GM13977 (cell line): ENCODE data around the gene TAS2R5.
"Not testable (repeated sequence)": the region's sequence is repeated elsewhere in the genome, so short reads cannot be mapped to it uniquely, and the experiment has no call there.

Experiments
- DNase-seq: peaks from one replicate; pipeline ENCODE4 v3.0.0; 2012; ENCODE audit warnings: low spot score
- CTCF ChIP-seq: IDR thresholded peaks from 2 replicates; pipeline ENCODE4 v1.5.1; 2012; ENCODE audit warnings: mild to moderate bottlenecking, control low read depth; ENCODE audit not compliant: insufficient read depth; ENCODE audit errors: extremely low read depth, missing control alignments
- in situ Hi-C: fragments of 300-500 bp; cut with MboI; formaldehyde crosslinking; loops from one replicate; pipeline ENCODE4 v1.12.0; 2022; ENCODE audit warnings: low sequenced_read_pairs, low pct_unique_long_range_greater_than_20kb, mixed read lengths, inconsistent platforms; ENCODE audit not compliant: unreplicated experiment

Gene TAS2R5

GRCh38 chr7:141789917-141790316 lies at the start of gene TAS2R5:
TSS of gene TAS2R5 (plus strand) at chr7:141790217. CDS start at chr7:141790362, 145 bp downstream.
- in situ Hi-C loops, result no loop called here

GRCh38 chr7:141742229-141742628 lies 47.8 kb upstream of the TAS2R5 start:
- DNase-seq, result no peak
- no peak for TF ChIP-seq CTCF
- in situ Hi-C loops, result no loop called here

More at GRCh38 chr7:141789917-141790316, at the start of gene TAS2R5:
- no peak for DNase-seq
- no peak for TF ChIP-seq CTCF

GRCh38 chr7:141744131-141744530 lies 45.9 kb upstream of the TAS2R5 start:
- in situ Hi-C loops, result no loop called here
- no peak for TF ChIP-seq CTCF
- DNase-seq, result no peak

GRCh38 chr7:141748396-141748795 lies 41.6 kb upstream of the TAS2R5 start:
- no peak for TF ChIP-seq CTCF
- in situ Hi-C loops, result no loop called here
- DNase-seq, result no peak

GRCh38 chr7:141751904-141752303 lies 38.1 kb upstream of the TAS2R5 start:
- DNase-seq, in situ Hi-C loops: not testable (repeated sequence)

- in situ Hi-C loops, result no loop called here
- no peak for DNase-seq
- TF ChIP-seq CTCF, result peak; percentile 19
Observed at GRCh38 chr7:141752634-141753033, 37.4 kb upstream of the TAS2R5 start.

GRCh38 chr7:141754939-141755338 lies 35.1 kb upstream of the TAS2R5 start:
- no peak for DNase-seq
- in situ Hi-C loops, result no loop called here
- peak; percentile 46 for TF ChIP-seq CTCF
